ENCODE data around the gene ACBD7. TPM values are rescaled to one million over a fixed set of nuclear protein-coding genes. Genes with fewer than 3 reads are reported as not detected.

ACBD7 gene
- total RNA-seq, 1 experiment from 2014 or later: 1.8 TPM

GRCh38 chr10:15103513-15103912 lies 14.9 kb upstream of the ACBD7 start:
- no peak overlapping the region for H3K4me3 ChIP-seq (ENCODE audit: low read depth in 2 of 2, low read length in 2 of 2)
- H3K9me3 ChIP-seq (ENCODE audit: control insufficient read depth, insufficient read depth, low read depth, low read length): no peaks in the 10 kb centered on the region
- H3K36me3 ChIP-seq (ENCODE audit: control insufficient read depth, insufficient read depth, low read length): peaks cover 13% of the 10 kb centered on the region
- intact Hi-C loops (cut with micrococcal nuclease; ENCODE audit: unreplicated experiment): no loop called here
- TF ChIP-seq POLR2AphosphoS5 (IDR thresholded peaks at IDR 0.05; ENCODE audit: low read depth, low read length) (no peak), SIN3A (IDR thresholded peaks at IDR 0.05; ENCODE audit: borderline replicate concordance, insufficient read depth, low read depth, low read length) (no peak), TCF7L2 (IDR thresholded peaks at IDR 0.05; ENCODE audit: low read depth, low read length) (no peak), CTCF (IDR thresholded peaks at IDR 0.05) (no peak), REST (IDR thresholded peaks at IDR 0.05; ENCODE audit: insufficient read depth in 1 of 2, low read depth in 2 of 2, low read length in 1 of 2) (no peak)
- no peak overlapping the region for H3K27ac ChIP-seq (ENCODE audit: low read length)
- CTCF ChIA-PET: no interaction called here
- no peak for ATAC-seq
- DNase-seq (ENCODE audit: low read depth, low spot score): no peak
- POLR2A ChIA-PET: no interaction called here
- H3K4me1 ChIP-seq (ENCODE audit: control insufficient read depth, insufficient read depth, low read length): peaks cover 10% of the 10 kb centered on the region; the same call in 1 of the 2 replicates
- H3K27me3 ChIP-seq (ENCODE audit: control insufficient read depth, insufficient read depth, low read length): no peaks in the 10 kb centered on the region
- in situ Hi-C loops (cut with HindIII; ENCODE audit: low pct_unique_long_range_greater_than_20kb, low sequenced_read_pairs): no loop called here
- no TSS peak for BruUV-seq (replicated peaks)

- CTCF ChIA-PET: no interaction called here
- BruUV-seq (replicated peaks): no TSS peak
- POLR2A ChIA-PET: interaction anchor here (0.7 kb wide), 1 partner anchor 112 kb away, joined by 10 read pairs; no protein-coding TSS in a partner anchor
- DNase-seq (ENCODE audit: low read depth, low spot score): no peak
- Histone ChIP-seq H3K4me1 (ENCODE audit: control insufficient read depth, insufficient read depth, low read length) (peaks cover 13% of the 10 kb centered on the region; the same call in 1 of the 2 replicates), H3K4me3 (ENCODE audit: low read depth in 2 of 2, low read length in 2 of 2) (no peak overlapping the region), H3K9me3 (ENCODE audit: control insufficient read depth, insufficient read depth, low read depth, low read length) (no peaks in the 10 kb centered on the region), H3K36me3 (ENCODE audit: control insufficient read depth, insufficient read depth, low read length) (peaks cover 11% of the 10 kb centered on the region), H3K27ac (ENCODE audit: low read length) (no peak overlapping the region), H3K27me3 (ENCODE audit: control insufficient read depth, insufficient read depth, low read length) (no peaks in the 10 kb centered on the region)
- in situ Hi-C loops (cut with HindIII; ENCODE audit: low pct_unique_long_range_greater_than_20kb, low sequenced_read_pairs) (no loop called here), intact Hi-C loops (cut with micrococcal nuclease; ENCODE audit: unreplicated experiment) (no loop called here)
- no peak for ATAC-seq
- TF ChIP-seq TCF7L2 (IDR thresholded peaks at IDR 0.05; ENCODE audit: low read depth, low read length) (no peak), SIN3A (IDR thresholded peaks at IDR 0.05; ENCODE audit: borderline replicate concordance, insufficient read depth, low read depth, low read length) (no peak), POLR2AphosphoS5 (IDR thresholded peaks at IDR 0.05; ENCODE audit: low read depth, low read length) (no peak), CTCF (IDR thresholded peaks at IDR 0.05) (no peak), REST (IDR thresholded peaks at IDR 0.05; ENCODE audit: insufficient read depth in 1 of 2, low read depth in 2 of 2, low read length in 1 of 2) (no peak)
Measured at GRCh38 chr10:15099886-15100285, 11.3 kb upstream of the ACBD7 start.

All from Panc1 (cell line).